HEK293T (cell line): ENCODE measurements around the gene DUSP3.

Experiments
- CTCF ChIA-PET: fragments of 350-600 bp; formaldehyde crosslinking; extraction: SDS; loops from one replicate; lab custom pipeline; 2021; ENCODE audit warnings: antibody characterized with exemption, inconsistent platforms; lab: Yijun Ruan, JAX
- POLR2A ChIA-PET: fragments of 350-600 bp; formaldehyde crosslinking; extraction: SDS; loops from one replicate; lab custom pipeline; 2020; ENCODE audit warnings: antibody characterized with exemption, inconsistent platforms; lab: Yijun Ruan, JAX
- DNase-seq: peaks from one replicate; pipeline ENCODE4 v3.0.0; 2012; ENCODE audit warnings: mixed read lengths; ENCODE audit errors: extremely low spot score
- ARNT ChIP-seq: fragments of 450-650 bp; IDR thresholded peaks from 2 replicates; pipeline ENCODE4 v1.6.1; 2017; ENCODE audit warnings: mild to moderate bottlenecking
- BHLHE40 ChIP-seq: fragments of 450-650 bp; IDR thresholded peaks from 2 replicates; pipeline ENCODE4 v1.6.1; 2016; ENCODE audit warnings: mild to moderate bottlenecking, moderate library complexity, borderline replicate concordance
- CTBP1 ChIP-seq: fragments of 450-650 bp; IDR thresholded peaks from 2 replicates; pipeline ENCODE4 v1.6.1; 2016; ENCODE audit warnings: borderline replicate concordance
- ELF4 ChIP-seq: fragments of 450-650 bp; IDR thresholded peaks from 2 replicates; pipeline ENCODE4 v1.6.1; 2017; ENCODE audit warnings: antibody characterized with exemption
- FOXA1 ChIP-seq: fragments of 450-650 bp; IDR thresholded peaks from 2 replicates; pipeline ENCODE4 v1.6.1; 2016; ENCODE audit warnings: mild to moderate bottlenecking
- FOXK2 ChIP-seq: fragments of 450-650 bp; IDR thresholded peaks from 2 replicates; pipeline ENCODE4 v1.6.1; 2016; ENCODE audit warnings: mild to moderate bottlenecking
- FOXM1 ChIP-seq: fragments of 450-650 bp; IDR thresholded peaks from 2 replicates; pipeline ENCODE4 v1.6.1; 2017; ENCODE audit warnings: mild to moderate bottlenecking, borderline replicate concordance
- HDGF ChIP-seq: fragments of 450-650 bp; IDR thresholded peaks from 2 replicates; pipeline ENCODE4 v1.6.1; 2017; ENCODE audit warnings: antibody characterized with exemption, borderline replicate concordance
- L3MBTL2 ChIP-seq: fragments of 450-650 bp; conservative IDR thresholded peaks from 2 replicates; pipeline ENCODE4 v1.6.1; 2016; ENCODE audit warnings: mild to moderate bottlenecking
- LEF1 ChIP-seq: fragments of 450-650 bp; IDR thresholded peaks from 2 replicates; pipeline ENCODE4 v1.6.1; 2017; ENCODE audit warnings: mild to moderate bottlenecking, borderline replicate concordance
- NFRKB ChIP-seq: fragments of 450-650 bp; IDR thresholded peaks from 2 replicates; pipeline ENCODE4 v1.6.1; 2016; ENCODE audit warnings: mild to moderate bottlenecking, moderate library complexity
- PKNOX1 ChIP-seq: fragments of 450-650 bp; IDR thresholded peaks from 2 replicates; pipeline ENCODE4 v1.6.1; 2016
- SP1 ChIP-seq: fragments of 450-650 bp; IDR thresholded peaks from 2 replicates; pipeline ENCODE4 v1.6.1; 2017
- SUZ12 ChIP-seq: fragments of 450-650 bp; IDR thresholded peaks from 2 replicates; pipeline ENCODE4 v1.6.1; 2016; ENCODE audit warnings: mild to moderate bottlenecking
- TARDBP ChIP-seq: fragments of 450-650 bp; IDR thresholded peaks from 2 replicates; pipeline ENCODE4 v1.6.1; 2016
- ZNF384 ChIP-seq: fragments of 450-650 bp; IDR thresholded peaks from 2 replicates; pipeline ENCODE4 v1.6.1; 2016

The DUSP3 gene

GRCh38 chr17:43736389-43736788 is 42.4 kb downstream of the DUSP3 start:
- DNase-seq, result no peak
- CTCF ChIA-PET, result interaction anchor here (0.6 to 0.9 kb wide), 2 partner anchors 29 to 115 kb away, joined by 3 to 5 read pairs; no protein-coding TSS in a partner anchor
- POLR2A ChIA-PET, result no interaction called here
- TF ChIP-seq ZNF384 (no peak), FOXM1 (no peak), FOXK2 (no peak), NFRKB (no peak), CTBP1 (no peak), LEF1 (no peak), PKNOX1 (no peak), SP1 (no peak), ELF4 (no peak), L3MBTL2 (no peak)

GRCh38 chr17:43734376-43734775 is 44.4 kb downstream of the DUSP3 start:
- TF ChIP-seq TARDBP, result no peak
- TF ChIP-seq HDGF, result no peak
- no peak for TF ChIP-seq BHLHE40
- TF ChIP-seq ZNF384, result no peak
- no peak for TF ChIP-seq CTBP1
- no peak for TF ChIP-seq LEF1
- no peak for TF ChIP-seq SP1
- no peak for TF ChIP-seq FOXA1
- TF ChIP-seq FOXM1, result no peak
- TF ChIP-seq L3MBTL2, result no peak
- no peak for TF ChIP-seq PKNOX1
- no peak for TF ChIP-seq FOXK2
- TF ChIP-seq ELF4, result no peak
- TF ChIP-seq NFRKB, result no peak
- ChIA-PET CTCF (interaction anchor here (1.3 kb wide), 1 partner anchor 21 kb away, joined by 3 read pairs; no protein-coding TSS in a partner anchor), POLR2A (no interaction called here)
- no peak for DNase-seq

GRCh38 chr17:43733956-43734355 is 44.8 kb downstream of the DUSP3 start:
- CTCF ChIA-PET, result interaction anchor here (0.6 to 1.3 kb wide), 2 partner anchors 20 to 30 kb away, joined by 3 read pairs; no protein-coding TSS in a partner anchor
- TF ChIP-seq L3MBTL2 (no peak), ARNT (no peak), FOXA1 (no peak), TARDBP (no peak), CTBP1 (no peak)
- POLR2A ChIA-PET, result no interaction called here
- no peak for DNase-seq

- DNase-seq, result no peak
- CTCF ChIA-PET, result no interaction called here
Measured at GRCh38 chr17:43732958-43733357, 45.8 kb downstream of the DUSP3 start.

GRCh38 chr17:43728081-43728480 is 50.7 kb downstream of the DUSP3 start:
- DNase-seq, result no peak
- TF ChIP-seq SUZ12 (no peak), NFRKB (no peak), FOXM1 (no peak), HDGF (no peak), FOXK2 (no peak), L3MBTL2 (no peak), BHLHE40 (no peak), ELF4 (no peak), ARNT (no peak), PKNOX1 (no peak), CTBP1 (no peak), SP1 (no peak), FOXA1 (no peak), LEF1 (no peak), ZNF384 (no peak), TARDBP (no peak)
- POLR2A ChIA-PET, result no interaction called here
- CTCF ChIA-PET, result no interaction called here

More at GRCh38 chr17:43732958-43733357, 45.8 kb downstream of the DUSP3 start:
- POLR2A ChIA-PET, result no interaction called here
- TF ChIP-seq TARDBP, result no peak
- TF ChIP-seq ZNF384, result no peak
- TF ChIP-seq FOXK2, result no peak
- no peak for TF ChIP-seq BHLHE40
- no peak for TF ChIP-seq PKNOX1
- TF ChIP-seq HDGF, result no peak
- TF ChIP-seq SP1, result no peak
- no peak for TF ChIP-seq FOXA1
- no peak for TF ChIP-seq L3MBTL2
- no peak for TF ChIP-seq FOXM1
- TF ChIP-seq SUZ12, result no peak
- no peak for TF ChIP-seq ELF4
- TF ChIP-seq CTBP1, result no peak
- TF ChIP-seq ARNT, result no peak
- no peak for TF ChIP-seq NFRKB
- no peak for TF ChIP-seq LEF1
